WI38 (cell line): ENCODE results near the gene TAF13.

Experiments used
- H3K4me3 ChIP-seq: 2 replicates; pipeline ENCODE4 v1.5.1; 2011; ENCODE audit warnings: low read depth, mild to moderate bottlenecking, control low read depth, low read length
- CTCF ChIP-seq: IDR thresholded peaks from 2 replicates; pipeline ENCODE4 v1.5.1; 2012; ENCODE audit warnings: low read depth, mild to moderate bottlenecking, control low read depth, low read length

TAF13 gene

GRCh38 chr1:109091078-109091838, 15.5 kb upstream of the TAF13 start:
- no peak for TF ChIP-seq CTCF
- peak overlapping the region; percentile 72 for H3K4me3 ChIP-seq

GRCh38 chr1:109090196-109091077, 14.6 kb upstream of the TAF13 start, which contains the start of gene TMEM167B:
TSS of gene TMEM167B (plus strand) at chr1:109090764. CDS start at chr1:109090873, 109 bp downstream.
- H3K4me3 ChIP-seq = peak within 1 kb of the TSS; percentile 72

GRCh38 chr1:109089242-109090015, 13.6 kb upstream of the TAF13 start:
- no peak overlapping the region for H3K4me3 ChIP-seq
- peak; percentile 17; the same call in 1 of the 2 replicates for TF ChIP-seq CTCF

More at GRCh38 chr1:109090196-109091077, 14.6 kb upstream of the TAF13 start, which contains the start of gene TMEM167B:
- no peak for TF ChIP-seq CTCF

GRCh38 chr1:109084563-109085517, 9.0 kb upstream of the TAF13 start:
- TF ChIP-seq CTCF = no peak
- H3K4me3 ChIP-seq = no peak overlapping the region

- no peak overlapping the region for H3K4me3 ChIP-seq
- TF ChIP-seq CTCF = no peak
Observed at GRCh38 chr1:109083923-109084322, 8.1 kb upstream of the TAF13 start.

- no peak overlapping the region for H3K4me3 ChIP-seq
- no peak for TF ChIP-seq CTCF
Observed at GRCh38 chr1:109083501-109083900, 7.7 kb upstream of the TAF13 start.
